K562 (cell line): ENCODE data around the gene ARHGEF33. TPM values are rescaled to one million over a fixed set of nuclear protein-coding genes. Genes with fewer than 3 reads are reported as not detected.

Experiments
- ATAC-seq: fragments of 200-7000 bp; cut with Tn5 transposase; 3 replicates; pipeline ENCODE4 v1.9.1; 2020; ENCODE audit warnings: moderate library complexity
- BruUV-seq: library from RNA; stranded (reverse); fragments of 400-500 nt; replicated peaks from 2 replicates; lab custom pipeline; 2021; lab: Mats Ljungman, UMichigan
- CTCF ChIA-PET: fragments of 300-600 bp; formaldehyde crosslinking; extraction: SDS; loops from one replicate; lab custom pipeline; 2021; ENCODE audit warnings: low intra/inter-chr PET ratio; lab: Yijun Ruan, JAX
- POLR2A ChIA-PET: fragments of 300-600, 350-650 bp; sonication (Branson Sonifier 250); formaldehyde crosslinking; extraction: SDS; loops from one replicate; lab custom pipeline; 2021; ENCODE audit warnings: antibody characterized with exemption, inconsistent platforms; lab: Yijun Ruan, JAX
- DNase-seq, 4 experiments: peaks; one replicate each; pipeline versions ENCODE4 v3.0.0 to v3.0.0-alpha.2; 2011 to 2018; ENCODE audit warnings: low spot score in 3 of 4, mixed read lengths in 3 of 4; ENCODE audit errors: extremely low read depth in 1 of 4
- FAIRE-seq: peaks from 2 replicates; lab custom pipeline; 2011; peaks lifted over from hg19 to GRCh38; lab: Jason Lieb, UNC
- H2AFZ ChIP-seq: 2 replicates; pipeline ENCODE4 v1.6.0; 2011; ENCODE audit warnings: low read depth, low read length, control low read depth, inconsistent platforms
- H3K27ac ChIP-seq: fragments of 200-600 bp; 3 replicates; pipeline ENCODE4 v1.8.0; 2011; ENCODE audit warnings: low read depth, mild to moderate bottlenecking, control low read depth, inconsistent platforms, low read length, moderate library complexity, mixed read lengths; ENCODE audit errors: extremely low read depth
- H3K27me3 ChIP-seq, 2 experiments: fragments of 300-600 bp in 1 of 2; 2 replicates in 1 of 2; 3 replicates in 1 of 2; pipeline versions ENCODE4 v1.6.0 to v1.8.0; 2011; ENCODE audit warnings: inconsistent platforms in 2 of 2, low read length in 2 of 2, mild to moderate bottlenecking in 1 of 2, mixed read lengths in 1 of 2, moderate library complexity in 1 of 2; ENCODE audit not compliant: control insufficient read depth in 2 of 2, insufficient read depth in 2 of 2
- H3K36me3 ChIP-seq: fragments of 300-600 bp; 3 replicates; pipeline ENCODE4 v1.8.0; 2011; ENCODE audit warnings: mild to moderate bottlenecking, low read length, inconsistent platforms; ENCODE audit not compliant: control insufficient read depth, insufficient read depth
- H3K4me1 ChIP-seq, 2 experiments: fragments of 200-600 bp in 1 of 2; replicated peaks in 1 of 2; 2 replicates in 1 of 2; 3 replicates in 1 of 2; pipeline versions ENCODE4 v1.5.1 to v1.8.0; 2011; ENCODE audit warnings: inconsistent platforms in 2 of 2, low read length in 2 of 2, mild to moderate bottlenecking in 1 of 2, mixed read lengths in 1 of 2, moderate library complexity in 1 of 2; ENCODE audit not compliant: control insufficient read depth in 2 of 2, insufficient read depth in 2 of 2
- H3K4me2 ChIP-seq: 2 replicates; pipeline ENCODE4 v1.6.1; 2011; ENCODE audit warnings: low read length, control low read depth, inconsistent platforms, mixed read lengths; ENCODE audit not compliant: insufficient read depth
- H3K4me3 ChIP-seq: fragments of 200-600 bp; sonication (generic), shearing (Covaris generic); 2 replicates; pipeline ENCODE4 v1.5.1; 2016; ENCODE audit warnings: control low read depth, inconsistent platforms
- H3K79me2 ChIP-seq: fragments of 200-600 bp; 3 replicates; pipeline ENCODE4 v1.8.0; 2011; ENCODE audit warnings: low read length, inconsistent platforms; ENCODE audit not compliant: control insufficient read depth, insufficient read depth
- H3K9ac ChIP-seq, 2 experiments: 2 replicates each; pipeline versions ENCODE4 v1.6.0 to v1.6.1; 2011; ENCODE audit warnings: low read depth in 2 of 2, low read length in 2 of 2, control low read depth in 1 of 2, inconsistent platforms in 1 of 2, mild to moderate bottlenecking in 1 of 2, mixed read lengths in 1 of 2; ENCODE audit not compliant: insufficient read depth in 1 of 2
- H3K9me1 ChIP-seq: one replicate; pipeline ENCODE4 v1.6.0; 2011; ENCODE audit warnings: inconsistent platforms, mild to moderate bottlenecking, low read length, moderate library complexity; ENCODE audit not compliant: control insufficient read depth, insufficient read depth
- H3K9me3 ChIP-seq: replicated peaks from 2 replicates; pipeline ENCODE4 v1.5.1; 2011; ENCODE audit warnings: low read depth, low read length, inconsistent platforms; ENCODE audit not compliant: control insufficient read depth, insufficient read depth
- H4K20me1 ChIP-seq: replicated peaks from 2 replicates; pipeline ENCODE4 v1.6.1; 2011; ENCODE audit warnings: low read length, inconsistent platforms, mixed read lengths; ENCODE audit not compliant: control insufficient read depth, insufficient read depth
- CBFA2T3 ChIP-seq: fragments of 450-650 bp; IDR thresholded peaks from 2 replicates; pipeline ENCODE4 v1.6.1; 2017
- ESRRA ChIP-seq: fragments of 450-650 bp; IDR thresholded peaks from 2 replicates; pipeline ENCODE4 v1.6.1; 2014; ENCODE audit warnings: low read depth, mild to moderate bottlenecking, moderate library complexity, borderline replicate concordance
- POLR2G ChIP-seq: fragments of 200-400 bp; formaldehyde crosslinking; IDR thresholded peaks from 2 replicates; pipeline ENCODE4 v1.6.1; 2017; ENCODE audit warnings: low read depth, mild to moderate bottlenecking, antibody characterized with exemption, low read length, moderate library complexity
- TCF3 ChIP-seq: sonication (generic); formaldehyde crosslinking; IDR thresholded peaks from 2 replicates; pipeline ENCODE4 v1.4.0; 2020; ENCODE audit warnings: mild to moderate bottlenecking, missing genetic modification reagents
- ZBTB7A ChIP-seq: IDR thresholded peaks from 2 replicates; pipeline ENCODE4 v1.6.1; 2011; ENCODE audit warnings: low read depth, mild to moderate bottlenecking, low read length, moderate library complexity, borderline replicate concordance; ENCODE audit not compliant: control insufficient read depth
- ZNF511 ChIP-seq: sonication (generic); formaldehyde crosslinking; IDR thresholded peaks from 2 replicates; pipeline ENCODE4 v1.8.0; 2022; ENCODE audit warnings: mild to moderate bottlenecking, missing genetic modification reagents
- in situ Hi-C: fragments of 300-500 bp; cut with MboI; formaldehyde crosslinking; loops from 4 replicates; pipeline ENCODE4 v1.15.0; 2018; ENCODE audit warnings: inconsistent platforms, mixed read lengths
- intact Hi-C: fragments of 100-400 bp; cut with micrococcal nuclease; formaldehyde crosslinking; loops from 2 replicates; pipeline ENCODE4 v1.14.2; 2022
- polyA plus RNA-seq, 8 experiments: library from polyadenylated mRNA; depleted of rRNA in 4 of 8; stranded (reverse) in 5 of 8; unstranded in 3 of 8; fragments of >200 nt; fragmentation: Nextera tagmentation in 2 of 8; fragmentation: Illumina TruSeq in 1 of 8; extraction: Ambion mirVana in 2 of 8; extraction: Trizol in 1 of 8; gene quantifications; 2 replicates each; pipeline versions ENCODE4 v1.2.1 to v1.2.3, GENCODE V29; 2011 to 2014; ENCODE audit warnings: inconsistent platforms in 1 of 8, missing spikeins in 1 of 8
- total RNA-seq, 7 experiments: library from RNA; depleted of rRNA in 6 of 7; stranded (reverse); fragments of >200 nt in 6 of 7; fragmentation: Illumina TruSeq in 2 of 7; extraction: Trizol in 2 of 7; gene quantifications; 2 replicates each; pipeline versions ENCODE4 v1.2.1 to v1.2.3, GENCODE V29; 2011 to 2021; ENCODE audit warnings: low replicate concordance in 1 of 7

Gene ARHGEF33
- total and polyA plus RNA-seq, 9 of the 15 experiments (the other 6 are each of a cell fraction or from before 2014, with no cell fraction given) = 0.01 to 0.08 (median 0.03) TPM; not detected in 5

- BruUV-seq = no TSS peak
- FAIRE-seq (no peak), DNase-seq (peak in 1 of 4 experiments; percentile 15), ATAC-seq (peak; percentile 42; the same call in 1 of the 3 replicates)
- H3K4me3 ChIP-seq = no peak overlapping the region
- H3K9me1 ChIP-seq = no peaks in the 10 kb centered on the region
- no peak overlapping the region for H3K9ac ChIP-seq
- no peaks in the 10 kb centered on the region for H3K9me3 ChIP-seq
- no peak overlapping the region for H3K4me2 ChIP-seq
- CTCF ChIA-PET = no interaction called here
- POLR2A ChIA-PET = interaction anchor here (0.7 to 1.2 kb wide), 2 partner anchors 8 to 10 kb away, joined by 4 read pairs; partner anchors contain the start of genes DHX57 and MORN2
- peaks cover 0 to 3% of the 10 kb centered on the region in 2 experiments; a peak in 1 of 5 replicates for H3K27me3 ChIP-seq
- H3K79me2 ChIP-seq = no peaks in the 10 kb centered on the region
- no peak overlapping the region for H3K27ac ChIP-seq
- TF ChIP-seq ZBTB7A (no peak), ZNF511 (CRISPR knock-in tag) (no peak), TCF3 (CRISPR knock-in tag) (0 out of 2 replicates have a peak, but pooled peaks have one; percentile 22), ESRRA (no peak), POLR2G (no peak), CBFA2T3 (0 out of 2 replicates have a peak, but pooled peaks have one; percentile 17)
- intact Hi-C loops = no loop called here
- no peaks in the 10 kb centered on the region for H4K20me1 ChIP-seq
- H3K36me3 ChIP-seq = no peaks in the 10 kb centered on the region
- in situ Hi-C loops = no loop called here
- H3K4me1 ChIP-seq = no peaks in the 10 kb centered on the region; a peak in 1 of 5 replicates
- no peak overlapping the region; the same call in 1 of the 2 replicates for H2AFZ ChIP-seq
Observed at GRCh38 chr2:38886063-38886462, 3.6 kb upstream of the ARHGEF33 start.
